ENCODE data around the gene CHMP1B. TPM values are rescaled to one million over a fixed set of nuclear protein-coding genes. Genes with fewer than 3 reads are reported as not detected.

Gene CHMP1B
- total RNA-seq, 4 donors from 2014 or later, result 33.4 to 55.1 (median 39.8) TPM

DNA sequence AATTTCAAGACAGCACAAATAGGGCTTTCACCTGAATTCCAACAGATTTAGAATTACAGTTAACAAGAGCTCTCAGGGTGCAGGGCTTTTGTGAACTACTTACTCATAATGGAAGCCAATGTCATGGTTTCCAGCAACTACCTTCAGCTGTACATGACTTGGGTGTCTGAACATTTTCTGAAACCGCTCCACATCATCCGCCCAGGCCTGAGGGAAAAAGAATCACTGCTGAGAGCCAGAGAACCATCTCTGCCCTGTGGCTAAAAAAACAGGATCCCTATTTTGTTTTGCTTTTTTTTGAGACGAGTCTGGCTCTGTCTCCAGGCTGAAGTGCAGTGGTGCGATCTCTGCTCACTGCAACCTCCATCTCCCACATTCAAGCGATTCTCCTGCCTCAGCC is 38.1 kb downstream of the CHMP1B start:
- TF ChIP-seq, protein P1, sequence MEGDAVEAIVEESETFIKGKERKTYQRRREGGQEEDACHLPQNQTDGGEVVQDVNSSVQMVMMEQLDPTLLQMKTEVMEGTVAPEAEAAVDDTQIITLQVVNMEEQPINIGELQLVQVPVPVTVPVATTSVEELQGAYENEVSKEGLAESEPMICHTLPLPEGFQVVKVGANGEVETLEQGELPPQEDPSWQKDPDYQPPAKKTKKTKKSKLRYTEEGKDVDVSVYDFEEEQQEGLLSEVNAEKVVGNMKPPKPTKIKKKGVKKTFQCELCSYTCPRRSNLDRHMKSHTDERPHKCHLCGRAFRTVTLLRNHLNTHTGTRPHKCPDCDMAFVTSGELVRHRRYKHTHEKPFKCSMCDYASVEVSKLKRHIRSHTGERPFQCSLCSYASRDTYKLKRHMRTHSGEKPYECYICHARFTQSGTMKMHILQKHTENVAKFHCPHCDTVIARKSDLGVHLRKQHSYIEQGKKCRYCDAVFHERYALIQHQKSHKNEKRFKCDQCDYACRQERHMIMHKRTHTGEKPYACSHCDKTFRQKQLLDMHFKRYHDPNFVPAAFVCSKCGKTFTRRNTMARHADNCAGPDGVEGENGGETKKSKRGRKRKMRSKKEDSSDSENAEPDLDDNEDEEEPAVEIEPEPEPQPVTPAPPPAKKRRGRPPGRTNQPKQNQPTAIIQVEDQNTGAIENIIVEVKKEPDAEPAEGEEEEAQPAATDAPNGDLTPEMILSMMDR (IDR thresholded peaks at IDR 0.05; ENCODE audit: low read depth), result no peak

DNA sequence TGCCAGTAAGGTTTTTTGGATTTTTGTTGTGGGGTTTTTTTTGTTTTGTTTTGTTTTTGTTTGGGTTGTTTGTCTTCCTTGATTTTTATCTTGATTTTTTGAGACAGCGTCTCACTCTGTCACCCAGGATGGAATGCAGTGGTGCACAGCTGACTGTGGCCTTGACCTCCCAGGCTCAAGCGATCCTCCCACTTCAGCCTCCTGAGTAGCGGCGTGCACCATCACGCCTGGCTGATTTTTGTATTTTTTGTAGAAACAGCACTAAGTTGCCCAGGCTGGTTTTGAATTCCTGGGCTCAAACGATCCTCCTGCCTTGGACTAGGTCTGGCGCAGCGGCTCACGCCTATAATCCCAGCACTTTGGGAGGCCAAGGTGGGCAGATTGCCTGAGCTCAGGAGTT is 40.5 kb downstream of the CHMP1B start:
- TF ChIP-seq, protein P1 (IDR thresholded peaks at IDR 0.05; ENCODE audit: low read depth), result no peak

DNA sequence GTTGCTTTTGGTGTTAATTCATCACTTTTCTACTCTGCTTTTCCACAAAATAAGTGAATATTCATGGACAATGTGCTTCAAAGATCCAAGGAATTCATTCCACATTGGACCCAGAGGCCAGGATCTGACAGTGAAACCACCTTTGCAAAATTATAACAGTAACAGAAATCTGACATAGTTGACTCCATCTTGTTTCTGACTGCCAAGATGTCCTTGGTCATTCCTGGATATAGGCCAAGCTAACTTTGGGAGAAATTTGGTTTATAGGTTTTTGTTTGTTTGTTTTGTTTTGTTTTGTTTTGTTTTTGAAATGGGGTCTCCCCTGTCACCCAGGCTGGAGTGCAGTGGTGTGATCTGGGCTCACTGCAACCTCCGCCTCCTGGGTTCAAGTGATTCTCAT is 46.6 kb downstream of the CHMP1B start:
- TF ChIP-seq, protein P1 (IDR thresholded peaks at IDR 0.05; ENCODE audit: low read depth), result no peak

DNA sequence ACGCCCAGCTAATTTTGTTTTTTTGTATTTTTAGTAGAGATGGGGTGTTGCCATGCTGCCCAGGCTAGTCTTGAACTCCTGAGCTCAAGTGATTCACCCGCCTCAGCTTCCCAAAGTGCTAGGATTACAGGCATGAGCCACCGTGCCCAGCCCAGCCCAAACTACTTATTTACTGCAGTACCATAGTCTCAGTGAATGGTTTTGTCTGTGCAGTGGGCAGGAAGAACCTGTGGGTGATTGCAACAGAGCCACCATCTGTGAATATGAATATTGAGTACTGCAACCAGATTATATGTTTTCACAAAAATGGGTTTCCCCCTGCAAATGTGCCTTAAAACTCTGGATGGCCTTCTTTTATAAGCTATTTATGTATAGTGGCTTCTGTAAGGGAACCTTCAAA is 47.9 kb downstream of the CHMP1B start:
- TF ChIP-seq, protein P1 (IDR thresholded peaks at IDR 0.05; ENCODE audit: low read depth), result no peak

DNA sequence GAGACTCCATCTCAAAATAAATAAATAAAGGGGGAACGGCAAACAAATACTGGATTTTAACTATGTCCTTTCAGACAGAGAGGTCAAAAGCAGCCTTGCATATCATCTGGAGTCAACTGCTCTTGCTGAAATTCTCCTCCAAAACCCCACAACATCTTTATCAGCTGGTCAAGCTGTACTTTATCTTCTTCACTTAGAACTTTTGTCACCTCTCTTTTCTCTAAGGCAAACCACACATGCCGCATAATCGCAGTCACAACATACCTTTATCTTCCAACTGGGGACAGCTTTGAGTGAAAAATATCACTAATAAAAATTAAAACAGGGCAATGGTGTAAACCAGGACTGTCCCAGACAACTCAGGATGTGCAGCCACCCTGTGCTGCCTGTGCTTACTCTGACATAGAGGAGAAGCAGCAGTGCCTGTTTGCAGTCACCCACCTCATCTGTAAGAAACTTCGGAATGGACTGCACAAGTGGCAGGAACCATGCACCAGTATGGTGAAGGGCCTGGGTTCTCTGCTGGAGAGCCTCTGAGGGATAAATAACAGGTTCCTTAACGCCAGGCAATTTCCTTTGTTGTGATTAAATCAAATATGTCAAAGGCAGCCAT is 50.7 kb downstream of the CHMP1B start:
- TF ChIP-seq, protein P1 (IDR thresholded peaks at IDR 0.05; ENCODE audit: low read depth), result no peak

DNA sequence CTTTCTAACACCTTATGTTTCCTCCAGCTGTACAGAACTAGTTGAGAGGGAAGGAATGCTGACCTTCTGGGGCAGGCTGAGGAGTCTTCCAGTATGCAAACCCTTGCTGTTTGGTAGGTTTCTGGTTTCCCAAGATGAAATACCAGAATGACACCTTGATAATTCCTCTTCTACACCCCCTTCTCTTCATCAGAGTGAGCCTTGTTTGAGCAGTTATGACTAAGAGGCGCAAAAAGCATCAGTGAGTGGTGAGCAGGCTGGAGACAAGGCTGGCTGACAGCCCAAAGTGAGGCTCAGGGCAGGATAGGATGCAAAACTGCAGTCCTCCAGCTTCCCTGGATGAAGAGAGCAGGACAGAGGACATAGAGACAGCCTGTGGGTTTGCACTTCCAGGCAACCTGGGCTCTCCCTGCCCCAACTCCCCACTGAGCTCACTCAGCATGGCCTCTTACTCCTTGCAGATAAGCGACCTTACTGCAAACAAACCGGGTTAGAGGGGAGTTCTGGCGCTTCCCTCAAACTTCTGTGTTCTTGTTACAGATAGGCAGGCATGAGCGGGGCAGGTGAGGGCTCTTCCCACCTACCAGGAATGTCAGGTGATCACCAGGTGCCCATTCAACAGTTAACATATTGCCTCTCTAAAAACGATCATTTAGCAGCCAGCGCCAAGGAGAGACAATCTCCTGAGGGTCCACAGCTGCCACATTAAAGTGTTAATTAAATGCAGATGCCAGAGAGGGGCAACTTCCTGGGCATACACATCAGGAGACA is 51.5 kb downstream of the CHMP1B start:
- TF ChIP-seq, protein P1 (IDR thresholded peaks at IDR 0.05; ENCODE audit: low read depth), result no peak

Other genes with a start within 250 kb of the CHMP1B start
- gene SLC35G4, start 241.8 kb upstream of the CHMP1B start, total RNA-seq, result not detected
- 10 to 100 TPM in 2 of 4 donors, 1 to 10 TPM in 2; 7.5 to 20.7 (median 11.8) TPM for gene GNAL, start 162.1 kb upstream of the CHMP1B start, total RNA-seq
- 10 to 100 TPM; 27.1 to 54.8 (median 30.8) TPM for gene MPPE1, start 56.9 kb downstream of the CHMP1B start, total RNA-seq
- 10 to 100 TPM; 39.5 to 62.7 (median 43.3) TPM for gene IMPA2, start 130.1 kb downstream of the CHMP1B start, total RNA-seq
- gene ANKRD62, start 242.4 kb downstream of the CHMP1B start, total RNA-seq, result not detected